Measurements from ENCODE around the gene CERS4. TPM values are rescaled to one million over a fixed set of nuclear protein-coding genes. Genes with fewer than 3 reads are reported as not detected.

CERS4 gene
- total and polyA plus RNA-seq, 10 donors: 27.7 to 49.2 (median 43.1) TPM

- DNase-seq: no peak
- TF ChIP-seq POLR2AphosphoS5 (IDR thresholded peaks at IDR 0.05): no peak
- TF ChIP-seq POLR2A (IDR thresholded peaks at IDR 0.05): no peak
- no peak for TF ChIP-seq CTCF (IDR thresholded peaks at IDR 0.05 in 8 of 11, conservative IDR thresholded peaks at IDR 0.05 in 3 of 11)
- Histone ChIP-seq H3K9me3 (peaks cover 0 to 17% (median 9%) of the 10 kb centered on the region in 8 donors), H3K27ac (peak overlapping the region in 1 of 8 donors; percentile 8), H3K36me3 (peaks cover 0 to 23% (median 0%) of the 10 kb centered on the region in 6 donors), H3K4me3 (no peak overlapping the region), H3K4me1 (peaks cover 8 to 32% (median 29%) of the 10 kb centered on the region in 6 donors), H3K27me3 (replicated peaks in 1 of 7) (no peaks in the 10 kb centered on the region)
- intact Hi-C loops (cut with DNase I; ENCODE audit: low total_unique reads): no loop called here
- 88 to 100% (median 94%) methylated on average over 1 of the region's 1 CpG for WGBS, 5 donors
Observed at GRCh38 chr19:8238251-8238650, 29.1 kb downstream of the CERS4 start.

- H3K4me1 ChIP-seq: peaks cover 8 to 32% (median 29%) of the 10 kb centered on the region in 6 donors
- H3K36me3 ChIP-seq: peaks cover 0 to 30% (median 0%) of the 10 kb centered on the region in 6 donors
- no peaks in the 10 kb centered on the region for H3K27me3 ChIP-seq (replicated peaks in 1 of 7)
- peaks cover 0 to 23% (median 14%) of the 10 kb centered on the region in 8 donors for H3K9me3 ChIP-seq
- no peak for TF ChIP-seq POLR2AphosphoS5 (IDR thresholded peaks at IDR 0.05)
- TF ChIP-seq CTCF (IDR thresholded peaks at IDR 0.05 in 8 of 11, conservative IDR thresholded peaks at IDR 0.05 in 3 of 11): no peak
- no peak for TF ChIP-seq POLR2A (IDR thresholded peaks at IDR 0.05)
- H3K27ac ChIP-seq: peak overlapping the region in 4 of 8 donors; percentile 38 to 79 (median 51)
- 85 to 97% (median 91%) methylated on average over 3 of the region's 3 CpGs for WGBS, 5 donors
- peak overlapping the region in 1 of 8 donors; percentile 43 for H3K4me3 ChIP-seq
- intact Hi-C loops (cut with DNase I; ENCODE audit: low total_unique reads): no loop called here
- DNase-seq: no peak
Observed at GRCh38 chr19:8239528-8240273, 30.5 kb downstream of the CERS4 start.

- H3K4me3 ChIP-seq: peak overlapping the region in 1 of 8 donors; percentile 43
- H3K4me1 ChIP-seq: peaks cover 8 to 32% (median 29%) of the 10 kb centered on the region in 6 donors
- DNase-seq: peak; percentile 93
- peaks cover 0 to 23% (median 14%) of the 10 kb centered on the region in 8 donors for H3K9me3 ChIP-seq
- H3K27ac ChIP-seq: peak overlapping the region in 4 of 8 donors; percentile 38 to 79 (median 51)
- no peaks in the 10 kb centered on the region for H3K27me3 ChIP-seq (replicated peaks in 1 of 7)
- 16 to 26% (median 21%) methylated on average over 9 to 17 of the region's 17 CpGs for WGBS, 5 donors
- H3K36me3 ChIP-seq: peaks cover 0 to 22% (median 0%) of the 10 kb centered on the region in 6 donors
- no peak for TF ChIP-seq POLR2A (IDR thresholded peaks at IDR 0.05)
- no peak for TF ChIP-seq CTCF (IDR thresholded peaks at IDR 0.05 in 8 of 11, conservative IDR thresholded peaks at IDR 0.05 in 3 of 11)
- TF ChIP-seq POLR2AphosphoS5 (IDR thresholded peaks at IDR 0.05): peak; percentile 62 to 80 (median 78)
- intact Hi-C loops (cut with DNase I; ENCODE audit: low total_unique reads): no loop called here
Observed at GRCh38 chr19:8240274-8241229, 31.4 kb downstream of the CERS4 start.

All from spleen (tissue), 11 donors.